NCI-H446 (cell line): Measurements from ENCODE around the gene EFNA2.
A peak's percentile ranks its signal among the peaks of the same experiment; 100 is the strongest.
"Not testable (repeated sequence)": the region's sequence is repeated elsewhere in the genome, so short reads cannot be mapped to it uniquely, and the experiment has no call there.

Source experiments
- DNase-seq, 2 experiments: peaks; one replicate each; lab custom pipeline; 2025; lab: John Stamatoyannopoulos, UW

The EFNA2 gene

DNA sequence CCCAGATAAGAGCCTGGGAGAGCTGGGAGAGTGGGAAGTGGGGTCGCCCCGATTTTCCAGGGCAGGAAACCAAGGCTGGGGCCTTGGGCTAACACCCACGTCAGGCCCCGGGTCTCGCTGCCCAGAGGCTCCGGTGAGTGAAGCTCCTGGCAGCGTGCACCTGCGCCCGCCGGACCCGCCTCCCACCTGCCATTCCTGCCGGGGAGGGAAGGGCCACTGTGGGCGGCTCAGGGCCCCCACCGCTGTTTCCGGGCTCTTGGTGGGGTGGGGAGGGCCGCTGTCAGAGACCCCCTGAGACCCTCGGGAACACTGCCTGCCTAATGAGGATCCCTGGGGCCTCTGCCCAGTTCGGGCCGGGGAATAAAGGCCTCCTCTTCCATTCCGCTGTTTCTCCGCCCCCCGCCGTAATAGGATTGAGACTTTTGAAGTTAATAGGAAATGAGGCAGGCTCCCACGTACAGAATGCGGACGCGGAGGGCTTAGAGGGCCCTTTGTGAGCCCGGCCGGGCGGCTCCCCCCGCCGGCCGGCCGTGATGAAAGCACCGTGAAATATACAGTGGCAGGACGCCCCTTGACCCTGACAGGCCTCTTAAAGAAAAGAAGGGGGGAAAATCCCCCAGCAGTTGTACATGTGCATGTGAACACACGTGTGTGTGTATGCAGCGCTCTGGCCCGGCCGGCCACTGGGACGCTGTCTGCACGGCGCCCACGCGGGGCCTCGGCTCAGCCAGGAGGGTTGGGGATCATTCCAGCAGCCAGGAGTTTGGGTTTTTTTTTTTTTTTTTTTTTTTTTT lies 33.2 kb downstream of the EFNA2 start:
- DNase-seq, result no peak

DNA sequence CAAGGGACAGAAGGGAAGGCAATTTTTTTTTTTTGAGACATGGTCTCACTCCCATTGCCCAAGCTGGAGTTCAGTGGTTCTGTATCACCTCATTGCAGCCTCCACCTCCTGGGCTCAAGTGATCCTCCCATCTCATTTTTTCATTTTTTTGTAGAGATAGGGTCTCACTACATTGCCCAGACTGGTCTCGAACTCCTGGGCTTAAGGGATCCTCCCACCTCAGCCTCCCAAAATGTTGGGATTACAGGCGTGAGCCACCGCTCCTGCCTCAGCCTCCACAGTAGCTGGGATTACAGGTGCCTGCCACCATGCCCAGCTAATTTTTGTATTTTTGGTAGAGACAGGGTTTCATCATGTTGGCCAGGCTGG lies 34.6 kb downstream of the EFNA2 start:
- not testable (repeated sequence) for DNase-seq

DNA sequence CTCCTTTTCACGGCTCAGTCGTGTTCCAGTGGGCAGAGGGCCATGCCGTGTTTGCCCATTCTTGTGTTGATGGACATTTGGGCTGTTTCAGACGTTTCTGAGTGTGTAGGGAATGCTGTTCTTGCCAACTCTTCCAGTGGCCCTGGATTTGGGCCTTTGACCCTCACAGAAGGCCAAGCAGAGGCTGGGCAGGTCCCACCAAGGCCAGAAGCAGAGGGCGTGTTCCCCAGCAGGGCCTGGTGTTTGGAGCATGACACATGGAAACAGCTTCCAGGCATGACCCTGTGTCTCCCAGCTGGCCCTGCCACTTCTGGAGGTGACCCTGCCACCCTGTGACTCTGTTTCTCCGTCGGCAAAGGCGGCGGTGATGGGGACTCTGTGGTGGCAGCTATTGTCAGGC lies 35.9 kb downstream of the EFNA2 start:
- DNase-seq, result no peak

DNA sequence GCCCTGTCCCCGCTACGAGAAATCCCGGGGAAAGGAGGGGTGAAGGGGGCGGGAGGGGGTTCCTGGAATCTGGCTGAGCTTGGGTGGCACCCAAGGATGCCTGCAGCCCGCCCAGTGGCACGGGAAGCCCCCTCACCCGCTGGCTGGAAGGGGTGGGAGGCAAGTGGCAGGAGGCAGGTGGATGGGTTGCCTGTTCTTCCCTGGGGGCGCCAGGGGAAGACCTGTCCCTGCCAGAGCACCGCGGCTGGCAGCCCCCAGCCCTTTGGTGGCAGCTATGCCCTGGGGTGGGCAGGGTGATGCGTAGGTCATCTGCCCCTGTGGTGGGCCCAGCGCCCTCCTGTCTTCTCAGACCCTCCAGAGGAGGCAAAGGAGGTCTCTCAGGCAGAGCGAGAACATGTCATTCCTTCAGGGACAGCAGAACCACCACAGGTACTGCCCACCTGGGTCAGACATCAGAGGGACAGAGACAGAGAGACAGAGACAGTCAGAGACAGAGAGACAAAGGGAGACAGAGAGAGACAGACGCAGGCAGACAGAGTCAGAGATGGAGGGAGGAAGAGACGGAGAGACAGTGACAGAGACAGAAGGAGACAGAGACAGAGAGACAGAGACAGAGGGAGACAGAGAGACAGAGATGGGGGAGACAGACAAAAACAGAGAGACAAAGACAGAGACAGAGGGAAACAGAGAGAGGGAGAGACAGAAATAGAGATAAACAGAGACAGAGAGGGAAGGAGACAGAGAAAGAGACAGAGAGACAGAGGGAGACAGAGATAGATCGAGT lies 36.7 kb downstream of the EFNA2 start:
- DNase-seq, result no peak

DNA sequence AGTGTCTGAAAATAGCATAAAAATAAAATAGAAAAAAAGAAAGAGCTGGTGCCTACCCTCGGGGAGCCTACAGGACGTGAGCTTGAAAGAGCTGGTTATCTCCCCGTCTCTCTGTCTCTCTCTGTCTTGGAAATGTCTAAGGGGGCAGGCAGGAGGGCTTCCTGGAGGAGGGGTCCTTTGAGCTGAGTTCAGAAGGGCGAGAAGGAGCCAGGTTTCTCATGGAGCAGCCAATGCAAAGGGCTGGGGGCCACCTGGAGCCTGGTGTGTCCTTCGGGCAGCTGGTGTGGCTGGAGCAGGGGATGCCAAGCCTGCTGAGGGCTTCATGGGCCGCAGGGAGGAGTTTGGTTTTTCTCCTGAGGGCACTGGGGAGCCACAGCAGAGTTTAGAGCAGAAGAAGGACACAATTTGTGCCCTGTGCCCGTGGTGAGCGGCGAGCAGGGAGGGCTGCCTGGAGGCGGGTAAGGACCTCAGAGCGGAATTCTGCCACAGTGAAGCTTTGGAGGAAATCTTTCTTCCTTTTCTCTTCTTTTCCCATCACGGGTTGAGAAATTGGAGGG lies 38.7 kb downstream of the EFNA2 start:
- DNase-seq, result no peak

DNA sequence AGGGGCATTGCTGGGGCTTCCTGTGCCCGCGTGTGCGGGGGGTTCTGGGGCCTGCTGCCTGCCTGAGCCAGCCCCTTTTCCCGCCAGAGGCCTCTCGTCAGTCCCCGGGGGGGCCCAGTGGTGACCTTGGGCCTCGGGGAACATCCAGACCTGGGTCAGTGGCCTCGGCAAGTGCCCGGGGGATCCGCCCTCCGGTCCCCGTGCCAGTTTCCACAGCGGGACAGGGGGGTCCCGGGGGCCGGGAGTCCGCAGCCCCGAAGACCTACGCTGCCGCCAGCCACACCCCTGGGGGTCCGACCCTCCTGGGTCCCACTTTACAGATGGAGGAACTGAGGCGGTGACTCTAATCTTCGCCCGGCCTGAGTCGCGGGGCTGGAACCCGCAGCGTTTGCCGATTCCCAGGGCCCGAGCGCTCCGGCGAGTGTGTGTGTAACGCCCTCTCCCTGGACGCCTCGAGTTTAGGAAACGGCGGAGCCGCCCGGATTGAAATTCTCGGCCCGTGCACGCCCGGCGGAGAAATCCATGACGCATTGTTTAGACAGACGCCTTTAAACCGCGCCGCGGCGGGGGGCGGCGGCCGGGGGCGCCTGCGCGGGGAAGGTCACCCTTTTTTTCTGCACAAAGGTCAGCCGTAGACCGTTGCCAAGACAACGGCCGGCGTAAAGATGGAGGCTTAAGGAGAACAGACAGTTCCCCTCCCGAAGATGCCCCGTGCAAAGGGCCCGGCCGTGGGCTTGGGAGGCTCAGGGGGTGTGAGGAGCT lies 39.3 kb downstream of the EFNA2 start:
- peak in 1 of 2 experiments; percentile 51 for DNase-seq

DNA sequence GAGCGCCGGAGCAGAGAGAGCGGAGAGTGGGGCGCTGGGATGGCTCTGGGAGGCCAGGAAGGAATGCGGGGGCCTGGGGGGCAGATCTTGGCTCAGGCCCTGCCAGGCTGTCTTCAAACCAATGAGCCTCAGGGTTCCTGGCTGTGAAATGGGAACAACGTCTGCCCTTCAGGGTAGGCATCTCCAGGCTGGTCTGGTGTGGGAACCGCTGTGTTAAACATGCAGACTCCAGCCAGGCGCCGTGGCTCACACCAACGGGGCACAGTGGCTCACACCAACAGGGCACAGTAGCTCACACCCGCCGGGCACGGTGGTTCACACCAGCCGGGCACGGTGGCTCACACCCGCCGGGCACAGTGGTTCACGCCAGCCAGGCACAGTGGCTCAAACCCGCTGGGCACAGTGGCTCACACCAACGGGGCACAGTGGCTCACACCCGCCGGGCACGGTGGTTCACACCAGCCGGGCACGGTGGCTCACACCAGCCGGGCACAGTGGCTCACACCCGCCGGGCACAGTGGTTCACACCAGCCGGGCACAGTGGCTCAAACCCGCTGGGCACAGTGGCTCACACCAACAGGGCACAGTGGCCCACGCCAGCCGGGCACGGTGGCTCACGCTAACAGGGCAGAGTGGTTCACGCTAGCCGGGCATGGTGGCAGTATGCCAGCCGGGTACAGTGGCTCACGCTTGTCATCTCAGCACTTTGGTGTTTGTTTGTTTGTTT lies 40.1 kb downstream of the EFNA2 start:
- no peak for DNase-seq

DNA sequence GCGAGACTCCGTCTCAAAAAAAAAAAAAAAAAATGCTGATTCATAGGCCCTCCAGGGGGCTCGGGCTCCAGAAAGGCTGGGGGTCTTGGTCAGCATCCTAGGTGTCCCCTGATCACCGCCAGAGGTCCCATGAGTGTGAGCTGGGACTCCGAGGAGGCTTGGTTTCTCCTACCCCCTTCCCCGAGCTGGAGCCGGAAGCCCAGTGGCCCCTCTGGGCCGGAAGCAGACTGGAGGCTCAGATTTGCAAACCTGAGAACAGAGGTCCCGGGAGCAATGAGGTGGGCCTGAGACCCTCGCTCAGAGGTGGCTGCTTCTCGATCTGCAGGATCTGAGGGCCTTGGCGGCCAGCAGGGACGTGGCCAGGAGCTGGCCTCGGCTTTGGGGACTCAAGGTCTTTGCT lies 41.5 kb downstream of the EFNA2 start:
- DNase-seq, result no peak

DNA sequence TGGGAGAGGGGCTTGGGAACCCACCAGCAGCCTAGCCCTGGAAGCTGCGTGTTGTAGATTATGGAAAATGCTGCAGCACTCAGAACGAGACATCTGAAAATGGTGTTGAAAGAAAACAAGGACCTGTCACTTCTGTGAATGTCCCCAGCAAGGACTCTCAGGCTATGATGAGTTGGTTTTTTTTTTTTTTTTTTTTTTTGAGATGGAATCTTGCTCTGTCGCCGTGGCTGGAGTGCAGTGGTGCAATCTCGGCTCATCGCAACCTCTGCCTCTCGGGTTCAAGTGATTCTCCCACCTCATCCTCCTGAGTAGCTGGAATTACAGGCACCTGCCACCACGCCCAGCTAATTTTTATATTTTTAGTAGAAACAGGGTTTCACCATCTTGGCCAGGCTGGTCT lies 46.5 kb downstream of the EFNA2 start:
- not testable (repeated sequence) for DNase-seq

DNA sequence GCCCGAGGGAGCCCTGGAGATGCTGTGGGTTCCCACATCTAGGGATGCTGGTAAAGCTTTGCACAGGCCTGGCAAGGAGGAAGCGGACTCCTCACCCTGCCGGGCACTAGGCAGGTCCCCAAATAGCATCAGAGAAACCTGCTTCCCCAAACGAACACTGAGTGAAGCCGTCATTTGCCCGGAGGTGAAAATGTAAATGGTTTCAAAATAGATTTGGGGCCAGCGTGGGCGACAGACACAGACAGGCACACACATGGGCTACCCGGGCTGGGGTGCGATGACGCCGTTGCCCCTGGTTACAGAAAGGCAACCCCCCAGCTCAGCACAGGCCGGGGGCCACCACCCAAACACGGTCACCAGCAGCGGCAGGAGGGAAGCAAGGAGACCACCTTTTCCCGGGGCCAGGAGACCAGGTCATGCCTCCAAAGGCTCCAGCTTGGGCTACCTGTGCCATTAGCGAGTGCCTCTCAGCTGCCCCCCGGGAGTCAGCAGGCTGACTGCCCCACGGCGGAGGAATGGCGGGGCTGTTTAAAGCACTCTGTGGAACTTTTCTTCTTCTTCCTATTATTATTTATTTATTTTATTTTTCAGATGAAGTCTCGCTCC lies 50.5 kb downstream of the EFNA2 start:
- DNase-seq, result no peak

DNA sequence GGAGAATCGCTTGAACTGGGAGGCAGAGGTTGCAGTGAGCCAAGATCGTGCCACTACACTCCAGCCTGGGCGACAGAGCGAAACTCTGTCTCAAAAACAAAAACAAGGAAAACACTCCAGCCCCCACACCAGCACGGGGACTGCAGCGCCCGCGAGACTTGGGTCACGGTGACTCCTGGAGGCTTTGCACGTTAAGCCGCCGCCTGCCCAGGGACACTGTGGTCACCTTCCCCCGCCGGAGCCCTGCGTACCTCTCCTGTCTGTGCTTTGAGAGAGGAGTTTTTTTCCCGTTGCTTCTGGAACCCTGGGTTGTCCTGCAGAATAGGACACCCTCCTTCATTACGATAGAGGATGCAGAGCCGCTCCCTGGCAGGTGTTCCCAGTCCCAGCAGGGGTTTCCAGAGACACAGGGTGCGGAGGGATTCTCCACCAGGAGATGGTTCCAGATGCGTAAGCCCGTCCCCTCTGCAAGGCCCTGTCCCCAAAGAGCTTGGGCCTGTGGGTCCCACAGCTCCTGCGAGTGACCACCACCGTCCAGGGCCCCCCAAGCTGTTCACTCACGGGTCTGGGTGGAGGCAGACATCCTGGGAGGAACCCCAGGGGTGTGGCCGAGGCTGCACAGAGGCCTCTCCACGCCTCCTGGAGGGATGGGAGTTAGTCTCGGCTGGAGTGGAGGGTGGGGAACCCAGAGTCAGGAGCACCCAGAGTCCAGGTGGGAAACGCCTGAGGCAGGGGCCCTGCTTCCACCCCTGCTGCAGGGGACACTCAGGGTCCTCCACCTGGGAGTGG lies 55.2 kb downstream of the EFNA2 start:
- no peak for DNase-seq

DNA sequence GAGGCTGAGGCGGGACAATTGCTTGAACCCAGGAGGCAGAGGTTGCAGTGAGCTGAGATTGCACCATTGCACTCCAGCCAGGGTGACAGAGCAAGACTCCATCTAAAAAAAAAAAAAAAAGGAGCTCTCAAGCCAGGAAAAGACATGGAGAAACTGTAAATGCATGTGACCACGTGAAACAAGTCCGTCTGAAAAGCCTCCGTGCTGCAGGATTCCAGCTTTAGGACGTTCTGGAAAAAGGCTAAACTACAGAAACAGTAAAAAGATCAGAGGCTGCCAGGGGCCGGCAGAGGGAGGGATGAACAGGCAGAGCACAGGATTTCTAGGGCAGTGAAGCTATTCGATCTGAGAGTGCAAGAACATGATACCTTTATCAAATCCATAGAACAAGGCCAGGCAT lies 57.4 kb downstream of the EFNA2 start:
- no peak for DNase-seq

DNA sequence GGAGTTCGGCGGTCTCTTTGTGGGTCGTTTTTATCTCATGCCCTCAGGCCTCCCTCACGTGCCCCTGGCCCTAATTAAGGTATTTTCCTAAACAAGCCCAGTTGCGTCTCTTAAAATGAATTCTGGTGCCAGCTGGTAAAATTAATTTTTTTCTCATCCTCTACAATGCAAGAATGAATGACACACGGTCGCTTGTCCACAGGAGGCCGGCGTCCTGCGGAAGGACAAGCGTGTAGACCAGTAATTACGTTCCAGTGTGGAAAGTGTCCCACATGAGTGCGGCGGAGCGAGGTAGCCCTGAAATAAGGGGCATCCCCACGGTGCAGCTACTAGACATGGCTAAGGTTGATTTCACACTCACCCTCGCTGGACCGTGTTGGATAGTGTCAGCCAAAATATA lies 63.5 kb downstream of the EFNA2 start:
- no peak for DNase-seq

DNA sequence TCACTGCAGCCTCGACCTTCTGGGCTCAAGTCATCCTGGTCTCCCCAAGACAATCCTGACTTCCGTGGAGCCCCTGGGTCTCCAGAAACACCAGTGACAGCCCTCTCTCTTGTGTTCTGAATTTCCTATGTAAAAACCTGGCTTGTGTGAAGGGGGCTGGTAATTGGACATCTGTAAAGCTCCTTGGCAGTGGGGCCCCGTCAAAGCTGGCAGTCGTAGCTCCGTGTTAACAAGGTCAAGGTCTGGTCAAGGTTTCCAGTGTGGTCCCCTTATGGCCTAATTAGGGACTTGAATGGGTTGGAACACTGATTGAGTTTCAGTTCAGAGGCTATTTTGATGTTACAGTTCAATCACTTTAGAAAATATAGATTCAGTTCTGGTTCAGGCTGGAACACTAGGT lies 65.2 kb downstream of the EFNA2 start:
- no peak for DNase-seq
